HG02885 (cell line): ENCODE results near the gene NRXN2.

ENCODE experiments used
- ATAC-seq: cut with Tn5 transposase; IDR thresholded peaks from one replicate; pipeline ENCODE4 v1.9.1; 2021; ENCODE audit warnings: mild to moderate bottlenecking; ENCODE audit not compliant: unreplicated experiment, poor library complexity

Gene NRXN2

DNA sequence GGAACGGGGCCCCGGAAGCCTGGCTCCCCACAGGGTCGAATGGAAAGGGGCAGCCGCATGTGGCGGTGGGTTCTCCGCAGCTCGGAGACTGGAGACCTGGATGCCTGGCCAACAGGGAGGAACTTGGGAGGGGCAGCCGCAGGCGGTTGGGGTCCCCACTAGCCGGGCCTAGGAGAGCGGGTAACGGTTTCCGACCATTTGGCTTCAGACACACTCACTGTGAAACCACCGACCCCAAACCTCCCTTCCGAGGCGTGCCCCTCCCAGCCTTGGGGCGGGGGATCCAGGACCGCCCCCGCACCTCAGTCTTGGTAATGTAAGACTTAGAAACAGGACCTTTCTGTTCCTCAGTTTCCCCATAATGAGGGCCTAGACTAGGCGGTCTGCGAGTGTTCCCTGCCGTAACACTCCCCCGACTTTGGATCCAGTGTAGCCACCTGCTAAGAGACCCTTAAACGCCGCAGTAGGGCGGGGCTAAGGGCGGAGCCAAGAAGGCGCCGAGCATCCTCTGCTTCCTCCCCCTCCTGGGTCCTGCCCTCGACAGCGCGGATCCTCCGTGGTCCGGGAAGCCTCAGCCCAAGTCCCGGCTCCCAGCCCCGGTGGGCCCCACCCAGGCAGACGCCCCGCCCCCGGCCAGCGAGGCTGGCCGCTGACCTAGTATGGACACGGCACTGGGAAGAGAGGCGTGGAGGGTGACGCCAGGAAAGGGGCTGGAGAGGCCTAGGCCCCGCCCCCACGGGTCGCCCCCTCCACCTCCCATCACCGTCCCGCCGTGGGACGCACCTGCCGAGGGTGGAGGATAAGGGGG lies 22.7 kb upstream of the NRXN2 start:
- ATAC-seq = no peak

GRCh38 chr11:64745189-64745520 lies 22.2 kb upstream of the NRXN2 start:
- ATAC-seq = no peak

- ATAC-seq = no peak
Measured at GRCh38 chr11:64744544-64745188, 21.7 kb upstream of the NRXN2 start.

DNA sequence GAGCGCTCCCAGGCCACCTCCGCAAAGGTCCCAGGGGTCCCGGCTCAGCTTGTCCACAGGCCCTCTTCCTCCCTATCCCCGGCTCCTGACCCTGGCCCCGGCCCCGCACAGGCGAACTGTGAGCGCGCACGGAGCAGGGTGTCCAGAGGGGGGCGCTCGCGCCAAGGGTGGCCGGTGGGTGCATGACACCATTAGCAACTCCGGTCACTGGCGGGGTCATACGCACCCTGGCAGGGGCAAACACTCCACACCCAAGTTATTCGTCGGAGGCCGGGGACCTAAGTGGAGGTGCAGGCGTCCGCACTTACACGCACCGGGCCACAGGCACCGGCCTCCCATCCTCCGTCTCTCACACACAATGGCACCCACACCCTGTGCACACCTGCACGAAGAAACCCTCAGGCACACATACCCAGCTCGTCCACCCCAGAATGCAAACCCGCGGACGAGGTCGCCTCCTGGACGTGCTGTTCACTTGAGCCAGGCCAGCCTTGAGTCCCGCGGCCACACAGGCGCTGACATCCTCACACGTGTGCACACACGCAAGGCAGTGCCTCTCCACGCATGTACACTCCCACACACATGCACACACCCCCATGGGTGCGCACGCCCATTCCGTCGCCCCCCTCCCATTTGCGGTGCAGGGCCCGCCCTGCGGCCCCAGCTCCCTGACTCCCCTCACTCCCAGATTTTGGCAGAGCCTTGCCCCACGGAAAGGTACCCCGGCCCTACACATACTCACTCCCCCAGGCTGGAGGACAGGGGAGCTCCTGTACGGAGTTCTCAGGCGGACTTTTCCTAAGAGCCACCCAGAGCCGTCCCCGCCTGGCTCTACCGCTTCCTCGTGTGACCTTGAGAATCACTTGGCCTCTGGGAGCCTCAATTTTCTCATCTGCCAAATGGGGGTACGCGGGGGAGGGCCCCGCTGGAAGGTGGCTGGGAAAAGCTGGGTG lies 20.9 kb upstream of the NRXN2 start, which contains the start of gene RASGRP2:
Gene RASGRP2 (minus strand): TSS at position 552 of the 953 bp plus-strand sequence. CDS start 1,276 bp downstream, outside the sequence.
- no peak for ATAC-seq

DNA sequence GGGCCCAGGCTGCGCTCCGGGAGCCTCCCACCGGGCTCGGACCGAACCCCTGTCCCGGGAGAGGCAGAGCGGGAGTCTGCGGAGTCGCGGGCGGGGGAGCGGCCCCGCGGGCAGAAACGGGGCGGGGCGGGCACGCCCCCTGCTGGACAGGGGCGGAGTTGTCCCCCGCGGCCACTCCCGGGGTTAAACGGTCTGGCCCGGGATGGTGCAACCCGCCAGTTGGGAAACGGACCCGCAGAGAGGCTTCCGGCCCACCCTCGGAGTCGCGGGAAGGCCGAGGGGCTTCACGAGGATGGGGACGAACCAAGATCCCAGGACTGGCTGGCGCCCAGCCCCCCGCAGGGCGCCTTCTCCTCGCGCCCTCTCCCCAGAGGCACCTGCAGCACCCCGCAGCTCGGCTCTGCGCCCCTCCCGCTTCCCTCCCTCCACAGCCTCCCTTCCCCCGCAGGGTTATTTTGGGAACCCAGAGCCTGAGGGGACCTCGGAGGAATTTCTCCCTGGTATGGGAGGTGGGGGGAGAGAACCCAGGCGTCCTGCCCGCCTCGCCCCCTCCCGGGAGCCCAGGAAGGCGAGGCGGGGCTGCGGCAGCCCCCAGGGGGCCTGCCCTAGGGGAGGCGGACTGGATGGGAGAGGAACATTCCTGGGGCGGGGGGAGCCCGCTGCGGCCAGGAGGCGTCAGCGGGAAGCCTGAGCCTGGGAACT lies 20.0 kb upstream of the NRXN2 start:
- ATAC-seq = peak; percentile 45

- peak; percentile 17 for ATAC-seq
Measured at GRCh38 chr11:64742087-64742888, 19.3 kb upstream of the NRXN2 start.

GRCh38 chr11:64741375-64742086 lies 18.5 kb upstream of the NRXN2 start:
- ATAC-seq = no peak

GRCh38 chr11:64739871-64740270 lies 16.9 kb upstream of the NRXN2 start:
- no peak for ATAC-seq

DNA sequence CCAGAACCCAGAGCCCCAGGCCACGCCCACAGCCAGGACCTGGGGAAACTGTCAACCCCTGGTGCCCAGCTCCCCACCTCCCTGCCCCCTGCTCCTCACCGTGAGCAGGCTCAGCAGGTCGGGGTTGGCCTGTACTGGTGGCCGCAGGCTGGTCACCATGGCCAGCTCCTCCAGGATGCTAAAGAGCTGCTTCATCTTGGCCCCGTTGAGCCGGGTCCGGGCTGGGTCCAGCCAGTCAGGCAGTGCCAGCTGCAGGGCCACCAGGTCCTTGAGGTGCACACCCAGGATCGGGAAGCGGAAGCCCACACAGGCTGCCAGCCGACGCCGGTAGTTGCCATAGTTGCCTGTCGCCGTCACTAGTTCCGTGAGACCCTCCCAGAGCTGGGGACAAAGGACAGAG lies 13.7 kb upstream of the NRXN2 start:
- ATAC-seq = no peak

DNA sequence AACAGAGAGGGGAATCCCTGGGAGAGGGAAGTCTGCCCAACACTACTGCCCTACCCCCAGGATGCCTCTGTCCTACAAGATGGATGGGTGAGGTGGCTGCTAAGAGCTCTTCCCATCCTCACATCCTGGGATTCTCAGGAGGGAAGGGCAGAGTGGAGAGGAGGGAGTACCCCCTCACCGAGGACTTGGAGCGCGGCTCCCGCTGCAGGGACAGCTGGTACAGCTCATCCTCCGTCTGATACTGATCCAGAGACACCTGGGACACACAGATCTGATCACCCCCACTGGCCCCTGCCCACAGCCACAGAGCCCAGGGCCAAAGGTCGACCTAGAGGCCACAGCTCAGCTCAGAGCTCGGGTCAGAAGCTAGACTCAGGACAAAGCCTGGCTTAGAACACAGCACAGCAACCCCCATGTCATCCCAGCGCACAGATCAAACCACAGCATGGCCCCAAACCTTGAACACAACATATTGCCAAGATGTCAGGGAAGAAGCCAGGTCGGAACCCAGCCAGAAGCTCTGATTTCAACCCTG lies 12.8 kb upstream of the NRXN2 start:
- no peak for ATAC-seq

DNA sequence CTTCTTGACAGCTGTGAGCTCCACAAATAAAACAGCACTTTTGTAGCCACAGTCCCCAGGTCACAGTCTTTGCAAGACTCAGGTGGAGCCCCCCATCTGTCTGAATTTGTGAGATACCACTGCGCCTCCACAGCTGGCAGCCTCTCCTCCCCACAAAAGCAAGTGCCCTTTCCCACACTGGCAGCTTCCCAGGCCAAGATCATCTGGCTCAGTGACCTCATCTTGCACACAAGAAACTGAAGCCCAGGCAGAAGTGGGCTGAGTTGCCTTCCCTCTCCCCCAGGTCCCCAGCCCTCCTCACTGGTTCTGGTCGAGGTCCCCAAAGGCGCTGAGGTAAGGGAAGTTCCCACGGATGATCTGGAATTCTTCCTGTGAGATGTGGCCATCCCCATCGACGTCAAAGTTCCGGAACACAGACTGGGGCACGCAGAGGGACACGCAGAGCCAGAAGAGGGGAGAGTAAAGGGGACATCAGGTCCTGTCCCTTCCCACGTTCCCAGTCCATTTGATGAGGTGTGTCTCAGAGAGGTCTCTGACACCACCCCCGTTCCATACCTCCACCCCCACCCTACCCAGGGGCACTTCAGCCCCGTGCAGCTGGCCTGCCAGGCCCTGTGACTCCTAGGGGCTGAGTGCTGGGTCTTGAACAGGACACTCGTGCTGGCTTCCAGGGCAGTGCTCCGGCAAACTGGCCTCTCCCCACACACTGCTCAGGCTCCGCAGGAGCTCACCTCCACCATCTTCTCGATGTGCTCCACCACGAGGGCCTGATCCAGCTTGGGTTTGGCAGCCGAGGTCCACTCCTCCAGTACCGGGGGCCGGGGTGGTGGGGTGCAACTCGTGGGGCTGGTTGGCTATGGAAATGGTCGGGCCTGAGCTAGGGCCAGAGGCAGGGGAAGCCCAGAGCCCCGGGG lies 12.1 kb upstream of the NRXN2 start:
- ATAC-seq = no peak

DNA sequence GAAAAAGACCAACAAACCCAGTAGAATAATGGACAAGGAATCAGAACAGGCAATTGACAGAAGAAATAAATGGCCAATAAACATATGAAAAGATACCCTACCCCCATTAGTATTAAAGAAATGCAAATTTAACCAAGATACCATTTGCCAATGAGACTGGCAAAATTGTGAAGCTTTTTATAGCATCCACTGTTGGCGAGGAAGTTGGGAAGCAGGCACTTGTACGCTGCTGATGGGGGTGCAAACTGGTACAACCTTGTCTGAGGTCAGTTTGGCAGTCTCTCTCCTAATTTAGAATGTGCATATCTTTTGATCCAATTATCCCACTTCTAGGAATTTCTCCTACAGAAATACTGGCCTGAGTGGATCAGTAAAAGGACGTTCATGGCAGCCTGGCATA lies 8.6 kb upstream of the NRXN2 start:
- ATAC-seq = no peak

DNA sequence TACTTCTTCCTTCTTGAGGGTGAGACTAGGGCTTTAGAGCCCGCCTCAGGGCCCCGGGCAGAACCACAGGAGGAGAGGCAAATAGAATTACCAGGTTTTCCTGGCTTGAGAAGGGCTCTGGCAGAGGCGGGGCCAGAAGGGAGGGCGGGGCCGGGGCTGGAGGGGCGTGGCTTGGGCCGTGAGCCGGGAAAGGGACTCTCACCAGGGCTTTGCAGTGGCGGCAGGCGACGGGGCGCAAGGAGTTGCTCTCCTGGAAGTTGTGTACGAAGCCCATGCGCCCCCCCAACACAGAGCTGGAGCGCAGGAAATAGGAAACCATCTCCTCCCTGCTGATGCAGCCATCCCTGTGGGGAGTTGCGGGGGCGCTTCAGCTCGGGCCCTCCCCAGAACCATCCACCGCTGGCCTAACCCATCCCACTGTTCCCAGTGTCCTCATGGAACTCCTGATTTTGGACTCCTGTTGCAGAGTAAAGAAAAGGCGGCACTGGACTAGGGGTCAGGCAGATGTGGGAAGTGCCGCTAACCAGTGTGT lies 6.9 kb upstream of the NRXN2 start:
- ATAC-seq = no peak

DNA sequence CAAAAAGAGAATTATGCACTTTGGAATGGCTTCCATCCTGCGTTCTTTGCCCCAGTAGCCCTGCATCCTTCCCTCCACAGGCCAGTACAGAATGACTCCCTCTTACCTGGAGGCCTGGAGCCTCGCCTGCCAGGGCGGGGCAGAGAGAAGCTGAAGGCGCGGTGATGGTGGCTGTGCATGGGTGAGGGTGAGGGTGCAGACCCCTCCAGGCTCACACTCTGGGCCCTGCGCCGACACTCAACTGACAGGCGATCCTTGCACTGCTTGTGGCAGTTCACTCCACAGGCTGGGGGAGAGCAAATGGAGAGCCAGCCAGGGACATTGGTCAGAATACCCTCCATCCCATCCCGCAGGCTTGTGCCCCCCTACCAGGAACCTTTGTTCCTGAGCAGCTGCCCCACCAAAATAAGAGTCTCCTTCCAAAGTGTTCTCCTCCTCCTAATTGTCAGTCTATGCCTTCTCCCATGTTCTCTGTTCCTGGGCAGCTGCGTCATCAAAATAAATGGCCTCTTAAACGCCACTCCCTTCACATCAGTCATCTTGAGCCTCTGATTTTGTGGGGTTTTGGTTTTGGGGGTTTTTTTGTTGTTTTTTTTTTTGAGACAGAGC lies 5.9 kb upstream of the NRXN2 start:
- no peak for ATAC-seq

DNA sequence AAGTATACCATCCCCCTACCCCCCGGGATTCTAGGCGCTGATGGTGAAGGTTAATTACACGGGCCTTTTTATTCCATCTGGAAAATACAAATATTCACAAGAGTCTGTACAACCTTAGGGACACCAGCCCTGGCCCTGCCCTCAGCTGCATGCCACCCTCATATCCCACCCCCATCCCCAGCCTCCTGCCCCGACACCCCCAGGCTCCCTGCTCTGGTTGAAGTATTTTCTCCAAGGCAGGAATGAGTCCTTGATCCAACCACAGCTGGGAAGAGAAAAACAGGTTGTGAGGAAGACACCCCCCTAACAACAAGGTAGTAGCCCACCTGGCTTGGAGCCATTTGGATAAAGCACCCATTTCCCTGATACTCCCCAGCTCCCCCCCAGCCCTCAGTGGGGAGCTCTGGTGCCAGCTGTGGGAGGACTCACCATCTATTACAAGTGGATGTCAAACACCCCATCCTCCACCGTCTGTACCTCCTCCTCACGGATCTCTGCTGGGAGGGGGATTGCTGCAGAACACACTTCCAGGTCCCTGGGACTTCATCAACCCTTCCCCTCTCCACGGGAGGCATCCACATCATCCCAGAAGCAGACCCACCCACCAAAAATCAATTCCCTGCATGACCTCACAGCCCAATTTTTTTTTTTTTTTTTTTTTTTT lies 4.0 kb upstream of the NRXN2 start:
- no peak for ATAC-seq

DNA sequence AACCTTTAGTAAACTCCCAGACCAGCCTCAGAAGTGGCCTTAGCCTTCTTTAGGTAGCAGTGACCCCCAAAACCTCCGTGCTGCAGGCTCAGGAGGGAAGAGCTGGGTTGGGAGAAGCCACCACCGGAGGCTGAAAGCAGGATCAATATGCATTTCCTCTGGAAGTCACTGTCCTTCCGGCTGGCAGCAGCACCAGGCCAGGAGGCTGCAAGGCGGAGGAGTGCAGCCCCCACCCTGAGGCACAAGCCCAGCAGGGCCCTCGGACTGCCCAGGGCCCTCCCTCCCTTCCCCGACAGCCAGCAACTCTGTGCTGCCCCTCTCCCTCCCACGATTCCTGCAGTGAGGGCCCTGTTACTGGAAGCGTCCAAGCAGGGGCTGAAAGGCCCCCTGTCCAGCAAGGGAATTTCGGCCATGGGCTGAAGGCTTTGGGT lies 3.2 kb upstream of the NRXN2 start:
- ATAC-seq = no peak
